Prostate gland (tissue), 2 donors: Measurements from ENCODE around the gene KCNAB1.

Source experiments
- CTCF ChIP-seq, 4 experiments: fragments of 200-600 bp in 2 of 4; fragments of 450-650 bp in 2 of 4; sonication (generic) in 2 of 4; IDR thresholded peaks; 1 replicate in 3 of 4; 2 replicates in 1 of 4; pipeline ENCODE4 v1.5.1; 2016 to 2019; ENCODE audit warnings: antibody characterized with exemption in 4 of 4, mild to moderate bottlenecking in 2 of 4, moderate library complexity in 2 of 4
- POLR2A ChIP-seq: fragments of 450-650 bp; IDR thresholded peaks from one replicate; pipeline ENCODE4 v1.6.1; 2016; ENCODE audit warnings: antibody characterized with exemption, mild to moderate bottlenecking
- POLR2AphosphoS5 ChIP-seq: sonication (generic); formaldehyde crosslinking; IDR thresholded peaks from one replicate; pipeline ENCODE4 v1.6.1; 2017; ENCODE audit warnings: antibody characterized with exemption

- TF ChIP-seq CTCF (IDR thresholded peaks at IDR 0.05) = no peak
- TF ChIP-seq POLR2AphosphoS5 = no peak
- TF ChIP-seq POLR2A = no peak
Observed at GRCh38 chr3:156163848-156164247, 43.5 kb downstream of the KCNAB1 start.
